Neural progenitor cell (in vitro differentiated cells): ENCODE results near the gene RNGTT.

ENCODE experiments used
- CTCF ChIP-seq: fragments of 200-600 bp; sonication (generic); IDR thresholded peaks from 2 replicates; pipeline ENCODE4 v1.5.1; 2017; ENCODE audit warnings: antibody characterized with exemption, mild to moderate bottlenecking
- EZH2 ChIP-seq: fragments of 200-600 bp; sonication (generic); IDR thresholded peaks from 2 replicates; pipeline ENCODE4 v1.6.1; 2017; ENCODE audit warnings: antibody characterized with exemption, mild to moderate bottlenecking, moderate library complexity

GRCh38 chr6:89007209-89008000, 44.0 kb upstream of the RNGTT start:
- TF ChIP-seq EZH2 (no peak), CTCF (no peak)
